Sigmoid colon (tissue), 7 donors: ENCODE data around the gene CC2D1A. TPM values are rescaled to one million over a fixed set of nuclear protein-coding genes. Genes with fewer than 3 reads are reported as not detected.

ENCODE experiments used
- DNase-seq: peaks from one replicate; pipeline ENCODE4 v3.0.0-alpha.2; 2019
- H3K27ac ChIP-seq, 4 donors: fragments of 200-600 bp; sonication (generic); one replicate each; pipeline ENCODE4 v1.5.1; 2016 to 2019; ENCODE audit warnings: mild to moderate bottlenecking in 1 of 4
- H3K27me3 ChIP-seq, 3 donors: fragments of 200-600 bp; sonication (generic); one replicate each; pipeline ENCODE4 v1.5.1; 2019; ENCODE audit warnings: mild to moderate bottlenecking in 1 of 3
- H3K36me3 ChIP-seq, 4 donors: fragments of 200-600 bp; sonication (generic); one replicate each; pipeline ENCODE4 v1.5.1; 2016 to 2019
- H3K4me1 ChIP-seq, 4 donors: fragments of 200-600 bp; sonication (generic); one replicate each; pipeline ENCODE4 v1.5.1; 2017 to 2019
- H3K4me3 ChIP-seq, 4 donors: fragments of 200-600 bp; sonication (generic); one replicate each; pipeline ENCODE4 v1.5.1; 2017 to 2019; ENCODE audit warnings: mild to moderate bottlenecking in 2 of 4, moderate library complexity in 1 of 4
- H3K9me3 ChIP-seq, 4 donors: fragments of 200-600 bp in 3 of 4; sonication (generic) in 3 of 4; one replicate each; pipeline versions ENCODE4 v1.5.1 to v1.6.1; 2013 to 2019
- EP300 ChIP-seq, 4 donors: sonication (generic); formaldehyde crosslinking; IDR thresholded peaks; one replicate each; pipeline ENCODE4 v1.6.1; 2017; ENCODE audit warnings: antibody characterized with exemption in 4 of 4
- POLR2A ChIP-seq, 2 donors: fragments of 450-650 bp; IDR thresholded peaks; one replicate each; pipeline ENCODE4 v1.6.1; 2016; ENCODE audit warnings: antibody characterized with exemption in 2 of 2, mild to moderate bottlenecking in 2 of 2, moderate library complexity in 2 of 2
- POLR2AphosphoS5 ChIP-seq, 4 donors: sonication (generic); formaldehyde crosslinking; IDR thresholded peaks; one replicate each; pipeline ENCODE4 v1.6.1; 2017; ENCODE audit warnings: antibody characterized with exemption in 4 of 4
- WGBS, 2 donors: extraction: QIAGEN DNeasy Blood & Tissue Kit; methylation state at CpG; one replicate each; pipeline ENCODE4 v1.1.7; 2013; 5-methylcytosine and 5-hydroxymethylcytosine counted together
- intact Hi-C: fragments of 100-400 bp; cut with DNase I; formaldehyde crosslinking; loops from one replicate; pipeline ENCODE4 v1.15.1; 2023
- polyA plus RNA-seq, 3 donors: library from polyadenylated mRNA; stranded (reverse); fragments of 200-250 nt; gene quantifications; one replicate each; pipeline ENCODE4 v1.2.3, GENCODE V29; 2013
- total RNA-seq, 4 donors: library from RNA; depleted of rRNA; stranded (reverse); fragments of >200 nt; gene quantifications; one replicate each; pipeline ENCODE4 v1.1.0, GENCODE V29; 2016
- TF ChIP-seq, protein P1 (sequence below), 4 experiments: fragments of 450-650 bp in 3 of 4; fragments of 200-600 bp in 1 of 4; IDR thresholded peaks; one replicate each; pipeline ENCODE4 v1.5.1; 2016 to 2019; ENCODE audit warnings: antibody characterized with exemption in 4 of 4, mild to moderate bottlenecking in 3 of 4, moderate library complexity in 2 of 4
- donor health status: healthy with polysubstance abuse.
- donor health status: Bipolar disorder and iron deficiency.
- donor health status: healthy.

Gene CC2D1A
- total and polyA plus RNA-seq, 7 donors = 15.0 to 88.2 (median 33.5) TPM

DNA sequence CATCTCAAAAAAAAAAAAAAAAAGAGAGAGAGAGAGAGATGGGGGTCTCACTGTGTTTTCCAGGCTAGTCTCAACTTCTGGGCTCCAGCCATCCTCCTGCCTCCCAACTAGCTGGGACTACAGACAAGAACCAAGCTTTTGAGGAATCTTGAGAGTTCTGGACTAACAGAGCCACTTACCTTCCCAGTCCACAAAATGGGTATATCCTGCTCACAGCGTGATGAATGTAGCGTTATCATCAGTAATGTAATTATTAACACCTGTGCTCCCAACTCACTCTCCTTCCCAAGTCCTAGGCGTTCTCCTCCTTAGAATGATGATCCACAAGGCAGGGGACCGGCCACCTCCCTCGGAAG lies 33.7 kb upstream of the CC2D1A start:
- Histone ChIP-seq H3K27ac (no peak overlapping the region), H3K9me3 (no peaks in the 10 kb centered on the region), H3K36me3 (no peaks in the 10 kb centered on the region), H3K27me3 (peaks cover 0 to 10% (median 4%) of the 10 kb centered on the region in 3 donors), H3K4me3 (peak overlapping the region in 3 of 4 donors; percentile 25 to 47 (median 46)), H3K4me1 (peaks cover 0 to 12% (median 9%) of the 10 kb centered on the region in 4 donors)
- intact Hi-C loops = no loop called here
- DNase-seq = no peak
- TF ChIP-seq POLR2A (IDR thresholded peaks at IDR 0.05) (no peak), POLR2AphosphoS5 (IDR thresholded peaks at IDR 0.05) (no peak), EP300 (IDR thresholded peaks at IDR 0.05) (no peak)
- TF ChIP-seq, protein P1, sequence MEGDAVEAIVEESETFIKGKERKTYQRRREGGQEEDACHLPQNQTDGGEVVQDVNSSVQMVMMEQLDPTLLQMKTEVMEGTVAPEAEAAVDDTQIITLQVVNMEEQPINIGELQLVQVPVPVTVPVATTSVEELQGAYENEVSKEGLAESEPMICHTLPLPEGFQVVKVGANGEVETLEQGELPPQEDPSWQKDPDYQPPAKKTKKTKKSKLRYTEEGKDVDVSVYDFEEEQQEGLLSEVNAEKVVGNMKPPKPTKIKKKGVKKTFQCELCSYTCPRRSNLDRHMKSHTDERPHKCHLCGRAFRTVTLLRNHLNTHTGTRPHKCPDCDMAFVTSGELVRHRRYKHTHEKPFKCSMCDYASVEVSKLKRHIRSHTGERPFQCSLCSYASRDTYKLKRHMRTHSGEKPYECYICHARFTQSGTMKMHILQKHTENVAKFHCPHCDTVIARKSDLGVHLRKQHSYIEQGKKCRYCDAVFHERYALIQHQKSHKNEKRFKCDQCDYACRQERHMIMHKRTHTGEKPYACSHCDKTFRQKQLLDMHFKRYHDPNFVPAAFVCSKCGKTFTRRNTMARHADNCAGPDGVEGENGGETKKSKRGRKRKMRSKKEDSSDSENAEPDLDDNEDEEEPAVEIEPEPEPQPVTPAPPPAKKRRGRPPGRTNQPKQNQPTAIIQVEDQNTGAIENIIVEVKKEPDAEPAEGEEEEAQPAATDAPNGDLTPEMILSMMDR (IDR thresholded peaks at IDR 0.05) = no peak
- WGBS, 2 donors = 17 to 45% methylated on average over 5 of the region's 5 CpGs

DNA sequence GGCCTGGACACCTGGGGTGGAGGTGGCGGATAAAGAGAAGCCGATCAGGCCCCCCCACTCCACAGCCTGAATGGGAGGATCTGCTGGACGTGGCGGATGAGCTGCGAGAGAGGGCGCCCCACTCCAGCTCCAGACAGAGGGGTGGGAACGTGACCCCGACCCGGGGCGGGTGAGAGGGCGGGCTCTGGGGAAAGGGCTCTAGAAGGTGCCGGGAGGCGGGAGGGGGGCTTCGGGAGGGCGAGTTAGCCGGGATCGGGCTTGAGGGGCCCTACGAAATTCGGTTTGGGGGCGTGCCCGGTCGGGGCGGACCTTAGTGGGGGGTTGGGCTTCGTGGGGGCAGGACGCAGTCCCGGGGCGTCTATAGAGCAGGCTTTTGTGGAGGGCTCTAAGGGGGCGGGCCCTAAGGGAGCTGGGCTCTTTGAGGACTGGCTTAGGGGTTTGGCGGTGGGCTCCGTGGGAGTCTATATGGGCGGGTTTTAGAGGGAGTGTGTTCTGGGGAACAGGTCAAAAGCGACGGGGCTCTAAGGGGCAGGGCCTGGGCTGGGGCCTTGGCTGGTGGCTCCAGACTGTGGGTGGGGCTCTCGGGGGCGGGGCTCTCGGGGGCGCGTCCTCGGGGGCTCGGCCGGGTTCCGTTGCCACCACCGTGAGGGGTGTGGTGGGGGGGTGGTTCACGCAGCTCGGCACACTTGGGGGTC lies 33.2 kb upstream of the CC2D1A start:
- TF ChIP-seq POLR2AphosphoS5 (IDR thresholded peaks at IDR 0.05) (no peak), EP300 (IDR thresholded peaks at IDR 0.05) (no peak), POLR2A (IDR thresholded peaks at IDR 0.05) (no peak)
- TF ChIP-seq, protein P1 (IDR thresholded peaks at IDR 0.05) = no peak
- no peaks in the 10 kb centered on the region for H3K36me3 ChIP-seq
- peaks cover 0 to 12% (median 9%) of the 10 kb centered on the region in 4 donors for H3K4me1 ChIP-seq
- H3K4me3 ChIP-seq = peak overlapping the region; percentile 20 to 47 (median 36)
- intact Hi-C loops = no loop called here
- WGBS, 2 donors = 2 to 4% methylated on average over 45 of the region's 45 CpGs
- H3K27me3 ChIP-seq = peaks cover 0 to 10% (median 4%) of the 10 kb centered on the region in 3 donors
- no peak for DNase-seq
- no peaks in the 10 kb centered on the region for H3K9me3 ChIP-seq
- H3K27ac ChIP-seq = no peak overlapping the region

DNA sequence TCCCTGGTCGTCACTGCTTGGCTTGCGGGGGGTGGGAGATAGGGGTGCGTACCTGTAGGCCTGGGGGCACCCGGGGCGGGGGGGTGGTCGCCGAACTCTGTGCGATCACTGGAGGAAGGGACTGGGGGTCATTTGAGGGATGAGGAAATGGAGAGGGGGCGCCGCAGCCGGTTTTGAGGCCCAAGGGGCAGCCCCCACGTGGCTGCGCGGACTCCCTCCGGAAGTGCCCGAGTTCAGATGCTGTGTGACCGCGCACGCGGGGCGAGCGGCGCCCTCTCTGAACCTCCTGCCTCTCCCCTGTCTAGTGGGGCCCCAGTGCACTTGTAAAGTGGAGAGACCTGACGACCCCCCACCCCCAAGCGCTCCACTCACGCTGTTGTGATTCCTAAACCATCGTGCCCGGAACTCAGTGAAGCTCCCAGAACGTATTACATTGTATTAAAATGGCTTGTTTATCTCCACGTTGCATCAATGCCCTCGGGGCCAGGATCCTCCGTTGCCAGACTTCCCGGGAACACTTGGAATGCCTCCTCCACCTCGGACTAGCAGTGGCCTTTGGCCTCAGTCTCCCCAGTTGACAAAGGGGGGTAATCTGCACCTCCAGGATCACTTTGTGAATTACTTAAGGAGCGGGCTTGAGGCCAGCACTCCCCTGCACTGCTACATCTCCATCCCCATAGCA lies 32.0 kb upstream of the CC2D1A start:
- Histone ChIP-seq H3K27ac (no peak overlapping the region), H3K36me3 (no peaks in the 10 kb centered on the region), H3K4me3 (no peak overlapping the region), H3K9me3 (no peaks in the 10 kb centered on the region), H3K4me1 (peaks cover 0 to 12% (median 9%) of the 10 kb centered on the region in 4 donors), H3K27me3 (peaks cover 0 to 10% (median 4%) of the 10 kb centered on the region in 3 donors)
- WGBS, 2 donors = 72 to 75% methylated on average over 35 of the region's 35 CpGs
- TF ChIP-seq POLR2A (IDR thresholded peaks at IDR 0.05) (no peak), POLR2AphosphoS5 (IDR thresholded peaks at IDR 0.05) (no peak), EP300 (IDR thresholded peaks at IDR 0.05) (no peak)
- TF ChIP-seq, protein P1 (IDR thresholded peaks at IDR 0.05) = no peak
- intact Hi-C loops = no loop called here
- DNase-seq = no peak

DNA sequence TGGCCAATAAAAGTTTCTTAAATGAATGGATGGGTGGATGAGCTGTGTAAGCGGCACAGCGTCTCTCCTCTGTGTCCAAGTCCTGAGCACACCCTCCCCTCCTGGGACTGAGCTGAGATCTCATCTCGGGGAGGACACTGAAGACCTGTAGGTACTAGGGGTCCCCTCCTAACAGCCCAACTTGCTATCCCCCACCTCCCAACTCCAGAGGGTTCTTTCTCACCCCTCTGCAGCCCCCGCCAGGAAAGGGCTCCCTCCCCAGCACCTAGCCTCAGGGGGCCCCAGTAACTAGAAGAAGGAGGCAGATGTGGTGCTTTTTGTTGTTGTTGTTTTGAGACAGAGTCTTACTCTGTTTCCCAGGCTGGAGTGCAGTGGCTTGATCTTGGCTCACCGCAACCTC lies 30.2 kb upstream of the CC2D1A start:
- Histone ChIP-seq H3K4me1 (peaks cover 0 to 26% (median 23%) of the 10 kb centered on the region in 4 donors), H3K36me3 (no peaks in the 10 kb centered on the region), H3K27ac (no peak overlapping the region), H3K9me3 (no peaks in the 10 kb centered on the region), H3K27me3 (peaks cover 0 to 10% (median 4%) of the 10 kb centered on the region in 3 donors), H3K4me3 (no peak overlapping the region)
- intact Hi-C loops = no loop called here
- no peak for DNase-seq
- 94 to 95% methylated on average over 5 of the region's 5 CpGs for WGBS, 2 donors
- TF ChIP-seq POLR2AphosphoS5 (IDR thresholded peaks at IDR 0.05) (no peak), EP300 (IDR thresholded peaks at IDR 0.05) (no peak), POLR2A (IDR thresholded peaks at IDR 0.05) (no peak)
- TF ChIP-seq, protein P1 (IDR thresholded peaks at IDR 0.05) = no peak
